Measurements from ENCODE around the gene CFAP57. TPM values are rescaled to one million over a fixed set of nuclear protein-coding genes. Genes with fewer than 3 reads are reported as not detected.

CFAP57 gene
- total RNA-seq, 1 donor from 2014 or later, result not detected

DNA sequence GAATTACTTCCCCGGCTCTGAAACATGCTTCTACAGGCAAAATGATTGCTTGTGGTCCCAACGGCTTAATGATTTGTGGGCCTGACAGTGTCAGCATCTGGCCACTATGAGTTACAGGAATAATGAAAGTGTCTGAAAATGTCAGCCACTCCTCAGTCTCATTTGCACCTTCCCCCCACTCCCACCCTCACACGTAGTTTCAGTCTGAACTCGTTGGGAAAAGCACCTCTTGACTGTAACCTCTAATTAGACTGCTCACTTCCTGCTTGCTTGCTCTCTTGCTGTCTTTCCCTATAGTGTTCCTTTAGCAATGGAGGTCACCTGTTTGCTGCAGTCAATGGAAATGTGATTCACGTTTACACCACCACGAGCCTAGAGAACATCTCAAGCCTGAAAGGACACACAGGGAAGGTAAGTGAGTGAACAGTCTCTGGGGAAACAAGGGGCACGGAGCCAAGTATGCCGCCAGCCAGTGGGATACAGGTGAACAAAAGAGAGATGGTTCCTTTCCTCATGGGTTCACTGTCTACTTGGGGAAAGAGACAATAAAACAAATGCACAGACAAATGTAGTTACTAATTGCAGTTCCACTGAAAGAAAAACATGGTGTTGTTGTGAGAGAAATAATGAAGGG, 27.1 kb downstream of the CFAP57 start:
- DNase-seq (ENCODE audit: low read depth) (peak; percentile 74), FAIRE-seq (no peak)
- Histone ChIP-seq H3K36me3 (ENCODE audit: control insufficient read depth, insufficient read depth, low read length) (no peaks in the 10 kb centered on the region), H3K4me3 (ENCODE audit: low read depth, low read length) (no peak overlapping the region), H3K27me3 (ENCODE audit: control insufficient read depth, insufficient read depth, low read length) (no peaks in the 10 kb centered on the region)
- TF ChIP-seq, protein P1, sequence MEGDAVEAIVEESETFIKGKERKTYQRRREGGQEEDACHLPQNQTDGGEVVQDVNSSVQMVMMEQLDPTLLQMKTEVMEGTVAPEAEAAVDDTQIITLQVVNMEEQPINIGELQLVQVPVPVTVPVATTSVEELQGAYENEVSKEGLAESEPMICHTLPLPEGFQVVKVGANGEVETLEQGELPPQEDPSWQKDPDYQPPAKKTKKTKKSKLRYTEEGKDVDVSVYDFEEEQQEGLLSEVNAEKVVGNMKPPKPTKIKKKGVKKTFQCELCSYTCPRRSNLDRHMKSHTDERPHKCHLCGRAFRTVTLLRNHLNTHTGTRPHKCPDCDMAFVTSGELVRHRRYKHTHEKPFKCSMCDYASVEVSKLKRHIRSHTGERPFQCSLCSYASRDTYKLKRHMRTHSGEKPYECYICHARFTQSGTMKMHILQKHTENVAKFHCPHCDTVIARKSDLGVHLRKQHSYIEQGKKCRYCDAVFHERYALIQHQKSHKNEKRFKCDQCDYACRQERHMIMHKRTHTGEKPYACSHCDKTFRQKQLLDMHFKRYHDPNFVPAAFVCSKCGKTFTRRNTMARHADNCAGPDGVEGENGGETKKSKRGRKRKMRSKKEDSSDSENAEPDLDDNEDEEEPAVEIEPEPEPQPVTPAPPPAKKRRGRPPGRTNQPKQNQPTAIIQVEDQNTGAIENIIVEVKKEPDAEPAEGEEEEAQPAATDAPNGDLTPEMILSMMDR (IDR thresholded peaks at IDR 0.05; ENCODE audit: insufficient read depth, low read length, severe bottlenecking), result no peak

DNA sequence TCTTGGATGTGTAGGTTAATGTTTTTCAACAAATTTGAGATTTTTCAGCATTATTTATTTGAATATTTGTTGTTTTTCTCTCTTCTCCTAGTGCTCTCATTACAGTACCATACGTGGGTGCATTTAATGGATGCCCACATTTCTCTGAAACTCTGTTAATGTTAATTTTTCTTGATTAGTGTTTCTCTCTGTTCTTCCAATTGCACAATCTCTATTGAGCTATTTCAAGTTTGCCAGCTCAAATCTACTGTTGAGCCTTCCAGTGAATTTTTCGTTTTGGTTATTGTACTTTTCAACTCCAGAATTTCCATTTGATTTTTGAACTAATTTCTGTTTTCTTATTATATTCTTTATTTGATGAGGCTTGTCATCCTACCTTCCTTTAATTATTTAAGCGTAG, 31.7 kb downstream of the CFAP57 start:
- TF ChIP-seq, protein P1 (IDR thresholded peaks at IDR 0.05; ENCODE audit: insufficient read depth, low read length, severe bottlenecking), result no peak

GRCh38 chr1:43204394-43204793, 32.3 kb downstream of the CFAP57 start:
- no peak overlapping the region for H3K4me3 ChIP-seq (ENCODE audit: low read depth, low read length)
- DNase-seq (ENCODE audit: low read depth) (no peak), FAIRE-seq (no peak)
- H3K36me3 ChIP-seq (ENCODE audit: control insufficient read depth, insufficient read depth, low read length), result no peaks in the 10 kb centered on the region
- TF ChIP-seq, protein P1 (IDR thresholded peaks at IDR 0.05; ENCODE audit: insufficient read depth, low read length, severe bottlenecking), result no peak
- no peaks in the 10 kb centered on the region for H3K27me3 ChIP-seq (ENCODE audit: control insufficient read depth, insufficient read depth, low read length)

More for the DNA sequence above, 31.7 kb downstream of the CFAP57 start:
- Histone ChIP-seq H3K27me3 (ENCODE audit: control insufficient read depth, insufficient read depth, low read length) (no peaks in the 10 kb centered on the region), H3K36me3 (ENCODE audit: control insufficient read depth, insufficient read depth, low read length) (no peaks in the 10 kb centered on the region), H3K4me3 (ENCODE audit: low read depth, low read length) (no peak overlapping the region)
- no peak for FAIRE-seq
- DNase-seq (ENCODE audit: low read depth), result no peak

DNA sequence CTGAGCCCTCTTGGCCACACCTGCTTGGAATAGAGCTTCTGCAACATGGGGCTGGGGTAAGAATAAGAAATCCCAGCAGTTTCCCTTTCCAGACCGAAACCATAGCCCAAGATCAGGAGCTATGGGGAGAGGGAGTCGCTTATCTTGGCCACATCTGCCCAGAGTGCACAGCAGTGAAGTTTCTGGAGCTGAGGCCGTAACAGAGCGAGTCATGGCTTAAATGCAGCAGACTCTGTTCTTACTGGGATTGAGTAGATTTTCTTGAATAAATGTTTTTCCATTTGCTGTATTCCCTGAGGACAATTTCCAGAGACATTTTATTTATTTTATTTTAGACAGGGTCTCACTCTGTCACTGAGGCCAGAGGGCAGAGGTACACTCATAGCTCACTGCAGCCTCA, 33.5 kb downstream of the CFAP57 start:
- no peak for FAIRE-seq
- DNase-seq (ENCODE audit: low read depth), result no peak

GRCh38 chr1:43206600-43207228, 34.6 kb downstream of the CFAP57 start:
- Histone ChIP-seq H3K36me3 (ENCODE audit: control insufficient read depth, insufficient read depth, low read length) (no peaks in the 10 kb centered on the region), H3K4me3 (ENCODE audit: low read depth, low read length) (no peak overlapping the region), H3K27me3 (ENCODE audit: control insufficient read depth, insufficient read depth, low read length) (no peaks in the 10 kb centered on the region)
- TF ChIP-seq, protein P1 (IDR thresholded peaks at IDR 0.05; ENCODE audit: insufficient read depth, low read length, severe bottlenecking), result no peak
- peak; percentile 90 for DNase-seq (ENCODE audit: low read depth)
- no peak for FAIRE-seq

More for the DNA sequence above, 33.5 kb downstream of the CFAP57 start:
- H3K36me3 ChIP-seq (ENCODE audit: control insufficient read depth, insufficient read depth, low read length), result no peaks in the 10 kb centered on the region
- H3K4me3 ChIP-seq (ENCODE audit: low read depth, low read length), result no peak overlapping the region
- H3K27me3 ChIP-seq (ENCODE audit: control insufficient read depth, insufficient read depth, low read length), result no peaks in the 10 kb centered on the region
- TF ChIP-seq, protein P1 (IDR thresholded peaks at IDR 0.05; ENCODE audit: insufficient read depth, low read length, severe bottlenecking), result no peak

Measured in bronchial epithelial cell (primary cell).